WTC11 (cell line): ENCODE results near the gene HDDC3. TPM values are rescaled to one million over a fixed set of nuclear protein-coding genes. Genes with fewer than 3 reads are reported as not detected.

Source experiments
- ATAC-seq: fragments of 200-7000 bp; cut with Tn5 transposase; 2 replicates; pipeline ENCODE4 v1.10.0; 2021; ENCODE audit warnings: mild to moderate bottlenecking, moderate library complexity
- CTCF ChIA-PET: fragments of 300-600 bp; sonication (Branson Sonifier 250); formaldehyde crosslinking; loops from one replicate; lab custom pipeline; 2021; ENCODE audit warnings: antibody characterized with exemption; lab: Charles Lee
- POLR2A ChIA-PET: fragments of 350-600 bp; sonication (Branson Sonifier 250); formaldehyde crosslinking; loops from one replicate; lab custom pipeline; 2021; ENCODE audit warnings: antibody characterized with exemption; lab: Charles Lee
- DNase-seq: peaks from one replicate; pipeline ENCODE4 v3.0.0; 2021; ENCODE audit warnings: low spot score
- H3K27ac Mint-ChIP-seq: 2 replicates; pipeline ENCODE4 v1.8.0; 2021; ENCODE audit warnings: mixed read lengths
- H3K27me3 Mint-ChIP-seq: 2 replicates; pipeline ENCODE4 v1.8.0; 2021; ENCODE audit warnings: low read depth, mild to moderate bottlenecking, moderate library complexity, mixed read lengths
- H3K36me3 Mint-ChIP-seq: 2 replicates; pipeline ENCODE4 v1.8.0; 2021; ENCODE audit warnings: mixed read lengths
- H3K4me1 Mint-ChIP-seq: 2 replicates; pipeline ENCODE4 v1.8.0; 2022; ENCODE audit warnings: mixed read lengths
- H3K4me3 Mint-ChIP-seq: 2 replicates; pipeline ENCODE4 v1.8.0; 2021; ENCODE audit warnings: mild to moderate bottlenecking, moderate library complexity, mixed read lengths
- H3K9me3 Mint-ChIP-seq: 2 replicates; pipeline ENCODE4 v1.8.0; 2021; ENCODE audit warnings: mixed read lengths
- AR ChIP-seq: fragments of 250-450 bp; sonication (Bioruptor Pico); IDR thresholded peaks from 2 replicates; pipeline ENCODE4 v1.9.0; 2021; ENCODE audit warnings: mild to moderate bottlenecking
- ETV6 ChIP-seq: sonication (generic); formaldehyde crosslinking; IDR thresholded peaks from 2 replicates; pipeline ENCODE4 v1.8.1; 2022; ENCODE audit warnings: mild to moderate bottlenecking, missing genetic modification reagents
- GABPB1 ChIP-seq: sonication (generic); formaldehyde crosslinking; IDR thresholded peaks from 2 replicates; pipeline ENCODE4 v1.8.1; 2023; ENCODE audit warnings: mild to moderate bottlenecking, missing genetic modification reagents
- HMGA2 ChIP-seq: fragments of 250-450 bp; sonication (Bioruptor Pico); IDR thresholded peaks from 2 replicates; pipeline ENCODE4 v1.4.0; 2021; ENCODE audit warnings: mild to moderate bottlenecking, moderate library complexity
- MXD4 ChIP-seq: fragments of 250-450 bp; sonication (Bioruptor Pico); IDR thresholded peaks from 2 replicates; pipeline ENCODE4 v1.8.0; 2021; ENCODE audit warnings: mild to moderate bottlenecking, moderate library complexity, borderline replicate concordance
- NR1H2 ChIP-seq: sonication (generic); formaldehyde crosslinking; IDR thresholded peaks from 2 replicates; pipeline ENCODE4 v1.9.0; 2021; ENCODE audit warnings: mild to moderate bottlenecking, moderate library complexity, missing genetic modification reagents
- NR3C1 ChIP-seq: sonication (generic); formaldehyde crosslinking; conservative IDR thresholded peaks from 2 replicates; pipeline ENCODE4 v1.8.1; 2023; ENCODE audit warnings: low read depth, mild to moderate bottlenecking, missing genetic modification reagents
- PRDM15 ChIP-seq: sonication (generic); formaldehyde crosslinking; IDR thresholded peaks from 2 replicates; pipeline ENCODE4 v1.8.0; 2022; ENCODE audit warnings: missing genetic modification reagents
- SMAD3 ChIP-seq: sonication (generic); formaldehyde crosslinking; IDR thresholded peaks from 2 replicates; pipeline ENCODE4 v1.8.0; 2022; ENCODE audit warnings: missing genetic modification reagents, mild to moderate bottlenecking, borderline replicate concordance
- TCF7 ChIP-seq: sonication (generic); formaldehyde crosslinking; IDR thresholded peaks from 2 replicates; pipeline ENCODE4 v1.8.0; 2022; ENCODE audit warnings: mild to moderate bottlenecking, low read depth, missing genetic modification reagents, moderate library complexity
- ZNF121 ChIP-seq: sonication (generic); formaldehyde crosslinking; IDR thresholded peaks from 2 replicates; pipeline ENCODE4 v1.8.0; 2023; ENCODE audit warnings: missing genetic modification reagents
- ZNF232 ChIP-seq: sonication (generic); formaldehyde crosslinking; IDR thresholded peaks from 2 replicates; pipeline ENCODE4 v1.8.0; 2022; ENCODE audit warnings: mild to moderate bottlenecking, missing genetic modification reagents
- ZNF396 ChIP-seq: fragments of 250-450 bp; sonication (Bioruptor Pico); IDR thresholded peaks from 2 replicates; pipeline ENCODE4 v1.8.0; 2021; ENCODE audit warnings: mild to moderate bottlenecking, moderate library complexity, borderline replicate concordance
- ZNF416 ChIP-seq: fragments of 250-450 bp; sonication (Bioruptor Pico); IDR thresholded peaks from 2 replicates; pipeline ENCODE4 v1.9.0; 2021; ENCODE audit warnings: mild to moderate bottlenecking, inconsistent platforms
- ZNF423 ChIP-seq: fragments of 250-450 bp; sonication (Bioruptor Pico); IDR thresholded peaks from 2 replicates; pipeline ENCODE4 v2.1.2; 2022; ENCODE audit warnings: mild to moderate bottlenecking, moderate library complexity
- ZNF512 ChIP-seq: sonication (generic); formaldehyde crosslinking; IDR thresholded peaks from 2 replicates; pipeline ENCODE4 v1.8.1; 2022; ENCODE audit warnings: missing genetic modification reagents, borderline replicate concordance
- ZNF671 ChIP-seq: fragments of 250-450 bp; sonication (Bioruptor Pico); IDR thresholded peaks from 2 replicates; pipeline ENCODE4 v1.8.0; 2021; ENCODE audit warnings: mild to moderate bottlenecking
- total RNA-seq: library from RNA; stranded (reverse); gene quantifications from 3 replicates; pipeline ENCODE4 v1.2.3, GENCODE V29; 2021
- TF ChIP-seq, protein P1 (sequence below): sonication (generic); formaldehyde crosslinking; IDR thresholded peaks from 2 replicates; pipeline ENCODE4 v1.8.1; 2022; ENCODE audit warnings: mild to moderate bottlenecking, moderate library complexity, missing genetic modification reagents

HDDC3 gene
- total RNA-seq, 1 experiment from 2014 or later, result 16.4 TPM

- ATAC-seq, result no peak
- H3K27ac Mint-ChIP-seq, result no peak overlapping the region
- no peak overlapping the region for H3K4me3 Mint-ChIP-seq
- H3K36me3 Mint-ChIP-seq, result peaks cover 58% of the 10 kb centered on the region
- CTCF ChIA-PET, result interaction anchor here (1.2 to 1.6 kb wide), 2 partner anchors 17 to 93 kb away, joined by 5 read pairs; no protein-coding TSS in a partner anchor
- H3K27me3 Mint-ChIP-seq, result no peaks in the 10 kb centered on the region
- POLR2A ChIA-PET, result no interaction called here
- no peaks in the 10 kb centered on the region for H3K9me3 Mint-ChIP-seq
- peaks cover 10% of the 10 kb centered on the region for H3K4me1 Mint-ChIP-seq
- no peak for DNase-seq
- TF ChIP-seq AR (CRISPR knock-in tag), result no peak
- TF ChIP-seq ZNF416 (CRISPR knock-in tag), result no peak
- no peak for TF ChIP-seq NR3C1
- no peak for TF ChIP-seq ZNF512
Measured at GRCh38 chr15:90939756-90940155, 7.4 kb upstream of the HDDC3 start.

DNA sequence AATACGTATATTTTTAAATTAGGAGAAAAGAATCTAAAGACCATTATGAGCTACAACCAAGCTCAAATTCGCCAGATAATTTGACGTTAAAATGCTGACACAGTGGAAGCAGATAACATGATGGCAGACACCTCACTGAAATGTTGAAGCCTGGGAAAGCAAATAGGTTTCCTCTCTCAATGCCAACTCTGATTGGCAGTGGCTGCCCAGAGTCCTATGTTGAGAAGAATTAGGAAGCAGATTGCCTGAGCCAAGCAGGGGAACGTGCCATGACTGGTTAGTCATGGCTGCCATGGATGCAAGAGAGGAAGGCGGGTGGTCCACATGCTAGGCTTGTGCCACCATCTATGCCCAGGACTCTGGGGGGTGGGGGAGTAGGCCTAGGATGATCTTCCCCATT is 5.9 kb upstream of the HDDC3 start:
- no peak for DNase-seq
- H3K4me1 Mint-ChIP-seq, result peaks cover 15% of the 10 kb centered on the region
- no peak for TF ChIP-seq PRDM15
- TF ChIP-seq, protein P1, sequence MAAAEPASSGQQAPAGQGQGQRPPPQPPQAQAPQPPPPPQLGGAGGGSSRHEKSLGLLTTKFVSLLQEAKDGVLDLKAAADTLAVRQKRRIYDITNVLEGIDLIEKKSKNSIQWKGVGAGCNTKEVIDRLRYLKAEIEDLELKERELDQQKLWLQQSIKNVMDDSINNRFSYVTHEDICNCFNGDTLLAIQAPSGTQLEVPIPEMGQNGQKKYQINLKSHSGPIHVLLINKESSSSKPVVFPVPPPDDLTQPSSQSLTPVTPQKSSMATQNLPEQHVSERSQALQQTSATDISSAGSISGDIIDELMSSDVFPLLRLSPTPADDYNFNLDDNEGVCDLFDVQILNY (CRISPR knock-in tag), result no peak
- TF ChIP-seq ETV6 (CRISPR knock-in tag), result no peak
- TF ChIP-seq NR1H2 (CRISPR knock-in tag), result no peak
- TF ChIP-seq ZNF423 (CRISPR knock-in tag), result no peak
- no peak for TF ChIP-seq SMAD3 (CRISPR knock-in tag)
- TF ChIP-seq MXD4 (CRISPR knock-in tag), result no peak
- no peak for TF ChIP-seq GABPB1 (CRISPR knock-in tag)
- no peak for TF ChIP-seq ZNF396 (CRISPR knock-in tag)
- TF ChIP-seq ZNF232 (CRISPR knock-in tag), result no peak
- TF ChIP-seq, all 79 proteins: peak for 0
- peaks cover 46% of the 10 kb centered on the region for H3K36me3 Mint-ChIP-seq
- no peak overlapping the region for H3K27ac Mint-ChIP-seq
- ATAC-seq, result no peak
- H3K4me3 Mint-ChIP-seq, result no peak overlapping the region
- H3K9me3 Mint-ChIP-seq, result no peaks in the 10 kb centered on the region
- POLR2A ChIA-PET, result no interaction called here
- H3K27me3 Mint-ChIP-seq, result peaks cover 7% of the 10 kb centered on the region
- CTCF ChIA-PET, result interaction anchor here (7.7 kb wide), 1 partner anchor 18 kb away, joined by 264 read pairs; the partner anchor contains the start of gene RCCD1

- peaks cover 32% of the 10 kb centered on the region for H3K36me3 Mint-ChIP-seq
- no peak for DNase-seq
- ChIA-PET CTCF (interaction anchor here (1.0 to 7.7 kb wide), 5 partner anchors 19 to 335 kb away, joined by 3 to 264 read pairs (median 6); partner anchors contain the start of genes FES and RCCD1), POLR2A (no interaction called here)
- H3K27me3 Mint-ChIP-seq, result peaks cover 12% of the 10 kb centered on the region
- H3K4me3 Mint-ChIP-seq, result peak overlapping the region; percentile 93
- no peak overlapping the region for H3K27ac Mint-ChIP-seq
- TF ChIP-seq ZNF121, result peak; percentile 35; the same call in 1 of the 2 replicates
- TF ChIP-seq ZNF671 (CRISPR knock-in tag), result no peak
- no peak for TF ChIP-seq MXD4 (CRISPR knock-in tag)
- no peak for TF ChIP-seq TCF7 (CRISPR knock-in tag)
- TF ChIP-seq HMGA2 (CRISPR knock-in tag), result no peak
- no peaks in the 10 kb centered on the region for H3K9me3 Mint-ChIP-seq
- H3K4me1 Mint-ChIP-seq, result peaks cover 18% of the 10 kb centered on the region
- no peak for ATAC-seq
Measured at GRCh38 chr15:90936823-90937222, 4.5 kb upstream of the HDDC3 start.
